Keratinocyte (primary cell): ENCODE data around the gene WBP4. TPM values are rescaled to one million over a fixed set of nuclear protein-coding genes. Genes with fewer than 3 reads are reported as not detected.

Experiments used
- DNase-seq: peaks from one replicate; pipeline ENCODE4 v3.0.0-alpha.2; 2011; ENCODE audit warnings: low read depth, missing footprints, low spot score
- FAIRE-seq: peaks from 2 replicates; lab custom pipeline; 2011; peaks lifted over from hg19 to GRCh38; lab: Jason Lieb, UNC
- H2AFZ ChIP-seq: 2 replicates; pipeline ENCODE4 v1.6.0; 2012; ENCODE audit warnings: low read length, control low read depth, inconsistent platforms; ENCODE audit not compliant: control insufficient read depth
- H3K27ac ChIP-seq: 2 replicates; pipeline ENCODE4 v1.5.1; 2011; ENCODE audit warnings: low read length; ENCODE audit not compliant: control insufficient read depth, insufficient read depth
- H3K27me3 ChIP-seq: 3 replicates; pipeline ENCODE4 v1.6.0; 2011; ENCODE audit warnings: low read length; ENCODE audit not compliant: control insufficient read depth, insufficient read depth; ENCODE audit errors: extremely low read depth
- H3K36me3 ChIP-seq, 2 experiments: 2 replicates in 1 of 2; 3 replicates in 1 of 2; pipeline ENCODE4 v1.5.1; 2011; ENCODE audit warnings: low read length in 2 of 2, mild to moderate bottlenecking in 1 of 2; ENCODE audit not compliant: control insufficient read depth in 2 of 2, insufficient read depth in 2 of 2; ENCODE audit errors: extremely low read depth in 1 of 2
- H3K4me1 ChIP-seq: 3 replicates; pipeline ENCODE4 v1.5.1; 2011; ENCODE audit warnings: low read length; ENCODE audit not compliant: control insufficient read depth, insufficient read depth; ENCODE audit errors: extremely low read depth
- H3K4me2 ChIP-seq: 3 replicates; pipeline ENCODE4 v1.6.0; 2011; ENCODE audit warnings: low read depth, low read length; ENCODE audit not compliant: control insufficient read depth, insufficient read depth; ENCODE audit errors: extremely low read depth
- H3K4me3 ChIP-seq, 3 experiments: fragments of 200-600 bp in 1 of 3; sonication (generic) in 1 of 3; 2 replicates in 2 of 3; 3 replicates in 1 of 3; pipeline ENCODE4 v1.5.1; 2011 to 2016; ENCODE audit warnings: low read length in 3 of 3, mild to moderate bottlenecking in 3 of 3, control low read depth in 2 of 3, inconsistent platforms in 1 of 3, low read depth in 1 of 3, mixed read lengths in 1 of 3, mixed run types in 1 of 3, moderate library complexity in 1 of 3; ENCODE audit not compliant: control insufficient read depth in 2 of 3, insufficient read depth in 2 of 3; ENCODE audit errors: extremely low read depth in 1 of 3
- H3K79me2 ChIP-seq: 2 replicates; pipeline ENCODE4 v1.6.0; 2012; ENCODE audit warnings: low read length; ENCODE audit not compliant: control insufficient read depth, insufficient read depth
- H3K9ac ChIP-seq: 3 replicates; pipeline ENCODE4 v1.6.0; 2011; ENCODE audit warnings: low read length; ENCODE audit not compliant: control insufficient read depth, insufficient read depth; ENCODE audit errors: extremely low read depth
- H3K9me1 ChIP-seq: 3 replicates; pipeline ENCODE4 v1.6.0; 2011; ENCODE audit warnings: low read length; ENCODE audit not compliant: control insufficient read depth, insufficient read depth; ENCODE audit errors: extremely low read depth
- H3K9me3 ChIP-seq: 2 replicates; pipeline ENCODE4 v1.5.1; 2012; ENCODE audit warnings: low read depth, low read length; ENCODE audit not compliant: control insufficient read depth
- H4K20me1 ChIP-seq: 3 replicates; pipeline ENCODE4 v1.6.0; 2011; ENCODE audit warnings: low read length; ENCODE audit not compliant: control insufficient read depth, insufficient read depth; ENCODE audit errors: extremely low read depth
- CTCF ChIP-seq, 3 experiments: IDR thresholded peaks in 1 of 3; conservative IDR thresholded peaks in 1 of 3; optimal IDR thresholded peaks in 1 of 3; 2 replicates in 2 of 3; 3 replicates in 1 of 3; pipeline versions ENCODE3 to v1.5.1; 2011; ENCODE audit warnings: low read length in 3 of 3, mild to moderate bottlenecking in 3 of 3, moderate library complexity in 2 of 3, control low read depth in 1 of 3, inconsistent platforms in 1 of 3; ENCODE audit not compliant: insufficient read depth in 2 of 3; ENCODE audit errors: extremely low read depth in 1 of 3
- EZH2 ChIP-seq: IDR thresholded peaks from one replicate; pipeline ENCODE4 v1.6.1; 2012; ENCODE audit warnings: inconsistent platforms, mild to moderate bottlenecking, low read length, moderate library complexity
- dilution Hi-C: fragments of 300-500 bp; cut with MboI; formaldehyde crosslinking; loops from one replicate; pipeline ENCODE4 v1.7.0; 2020; ENCODE audit warnings: low sequenced_read_pairs; ENCODE audit not compliant: extremely low pct_ligation_motif_present
- polyA plus RNA-seq, 5 experiments: library from polyadenylated mRNA; depleted of rRNA in 3 of 5; stranded (reverse) in 3 of 5; stranded (forward) in 1 of 5; unstranded in 1 of 5; fragments of >200 nt; gene quantifications; 1 replicate in 1 of 5; 2 replicates in 3 of 5; 3 replicates in 1 of 5; pipeline versions ENCODE4 v1.2.1 to v1.2.3, GENCODE V29; 2011 to 2012; ENCODE audit warnings: missing spikeins in 2 of 5, low read depth in 1 of 5, low replicate concordance in 1 of 5

WBP4 gene
- polyA plus RNA-seq, 1 donor (not counting 4 experiments of a cell fraction or from before 2014, with no cell fraction given), result 13.5 TPM

DNA sequence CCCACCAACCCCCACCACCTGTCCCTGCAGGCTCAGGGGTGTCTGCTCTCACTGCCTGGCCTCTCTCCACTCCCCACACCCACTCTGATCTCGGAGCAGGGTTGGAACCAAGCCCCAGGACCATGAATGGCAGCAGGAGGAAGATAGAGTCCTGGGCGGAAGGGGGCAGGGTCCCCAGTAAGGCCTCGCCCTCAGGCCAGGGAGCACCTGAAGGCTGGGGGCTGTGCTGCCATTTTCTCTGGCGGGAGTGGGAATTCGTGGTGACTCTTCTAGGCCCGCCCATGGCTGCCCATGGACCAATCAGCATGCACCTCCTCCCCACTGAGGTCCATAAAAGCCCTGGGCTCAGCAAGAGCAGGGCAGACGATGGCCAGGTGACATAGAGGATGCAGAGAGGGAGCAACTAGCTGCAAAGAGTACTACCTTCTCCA is 46.3 kb downstream of the WBP4 start:
- FAIRE-seq (no peak), DNase-seq (no peak)
- Histone ChIP-seq H3K4me1 (no peaks in the 10 kb centered on the region), H3K9me3 (no peaks in the 10 kb centered on the region), H3K9ac (no peak overlapping the region), H4K20me1 (no peaks in the 10 kb centered on the region), H3K4me3 (no peak overlapping the region), H3K27ac (no peak overlapping the region), H3K4me2 (no peak overlapping the region), H3K36me3 (no peaks in the 10 kb centered on the region), H3K27me3 (no peaks in the 10 kb centered on the region), H3K9me1 (no peaks in the 10 kb centered on the region), H2AFZ (no peak overlapping the region), H3K79me2 (no peaks in the 10 kb centered on the region)
- TF ChIP-seq EZH2, result no peak
- TF ChIP-seq CTCF (optimal IDR thresholded peaks at IDR 0.05 in 1 of 3, IDR thresholded peaks at IDR 0.05 in 1 of 3, conservative IDR thresholded peaks at IDR 0.05 in 1 of 3; ENCODE audit: extremely low read depth in 1 of 3, insufficient read depth in 2 of 3, low read length in 3 of 3), result no peak
- dilution Hi-C loops, result no loop called here

DNA sequence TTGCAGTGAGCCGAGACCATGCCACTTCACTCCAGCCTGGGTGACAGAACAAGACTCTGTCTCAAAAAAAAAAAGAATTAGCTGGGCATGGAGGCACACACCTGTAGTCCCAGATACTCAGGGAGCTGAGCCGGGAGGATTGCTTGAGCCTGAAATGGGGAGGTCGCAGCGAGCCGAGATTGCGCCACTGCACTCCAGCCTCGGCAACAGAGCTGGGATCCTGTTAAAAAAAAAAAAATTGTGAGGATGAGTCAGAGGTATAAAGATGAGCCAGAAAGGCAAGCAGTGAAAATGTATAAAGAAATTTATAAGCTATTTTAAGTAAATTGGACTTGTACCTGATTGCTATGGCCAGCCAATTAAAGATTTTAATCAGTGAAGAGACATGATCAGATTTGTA is 50.1 kb downstream of the WBP4 start:
- Histone ChIP-seq H3K79me2 (no peaks in the 10 kb centered on the region), H3K9me3 (no peaks in the 10 kb centered on the region), H3K36me3 (no peaks in the 10 kb centered on the region), H3K27me3 (no peaks in the 10 kb centered on the region), H3K9ac (no peak overlapping the region), H3K4me2 (no peak overlapping the region), H3K4me1 (no peaks in the 10 kb centered on the region), H3K4me3 (no peak overlapping the region), H2AFZ (no peak overlapping the region), H4K20me1 (no peaks in the 10 kb centered on the region), H3K27ac (no peak overlapping the region), H3K9me1 (no peaks in the 10 kb centered on the region)
- dilution Hi-C loops, result no loop called here
- TF ChIP-seq EZH2, result no peak
- no peak for TF ChIP-seq CTCF (optimal IDR thresholded peaks at IDR 0.05 in 1 of 3, IDR thresholded peaks at IDR 0.05 in 1 of 3, conservative IDR thresholded peaks at IDR 0.05 in 1 of 3; ENCODE audit: extremely low read depth in 1 of 3, insufficient read depth in 2 of 3, low read length in 3 of 3)
- no peak for DNase-seq
- no peak for FAIRE-seq
